ENCODE measurements around the gene LDLRAD2.

DNA sequence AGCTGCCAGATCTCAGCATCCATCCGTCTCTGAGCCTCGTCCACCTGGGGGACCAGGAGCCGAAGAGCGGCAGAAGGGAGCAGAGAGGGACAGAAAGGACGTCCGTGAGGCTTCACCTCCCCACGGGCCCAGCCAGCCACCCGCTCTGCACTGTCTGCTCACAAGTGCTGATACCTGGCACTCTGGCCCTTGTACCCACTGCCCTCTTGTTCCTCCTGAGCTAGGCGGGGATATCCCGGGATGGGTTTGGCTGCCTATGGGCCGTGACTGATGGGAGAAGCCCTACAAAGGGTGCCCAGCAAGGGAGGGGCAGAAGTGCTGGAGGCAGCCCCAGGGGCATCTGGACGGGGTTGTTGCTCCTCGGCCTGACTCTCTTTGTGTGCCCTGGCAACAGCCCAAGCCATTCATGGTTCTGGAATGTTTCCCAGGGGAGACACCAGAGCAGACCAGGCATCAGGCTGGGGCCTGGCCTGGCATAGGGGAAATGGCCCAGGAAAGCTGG lies 57.6 kb downstream of the LDLRAD2 start:
- TF ChIP-seq, protein P1, sequence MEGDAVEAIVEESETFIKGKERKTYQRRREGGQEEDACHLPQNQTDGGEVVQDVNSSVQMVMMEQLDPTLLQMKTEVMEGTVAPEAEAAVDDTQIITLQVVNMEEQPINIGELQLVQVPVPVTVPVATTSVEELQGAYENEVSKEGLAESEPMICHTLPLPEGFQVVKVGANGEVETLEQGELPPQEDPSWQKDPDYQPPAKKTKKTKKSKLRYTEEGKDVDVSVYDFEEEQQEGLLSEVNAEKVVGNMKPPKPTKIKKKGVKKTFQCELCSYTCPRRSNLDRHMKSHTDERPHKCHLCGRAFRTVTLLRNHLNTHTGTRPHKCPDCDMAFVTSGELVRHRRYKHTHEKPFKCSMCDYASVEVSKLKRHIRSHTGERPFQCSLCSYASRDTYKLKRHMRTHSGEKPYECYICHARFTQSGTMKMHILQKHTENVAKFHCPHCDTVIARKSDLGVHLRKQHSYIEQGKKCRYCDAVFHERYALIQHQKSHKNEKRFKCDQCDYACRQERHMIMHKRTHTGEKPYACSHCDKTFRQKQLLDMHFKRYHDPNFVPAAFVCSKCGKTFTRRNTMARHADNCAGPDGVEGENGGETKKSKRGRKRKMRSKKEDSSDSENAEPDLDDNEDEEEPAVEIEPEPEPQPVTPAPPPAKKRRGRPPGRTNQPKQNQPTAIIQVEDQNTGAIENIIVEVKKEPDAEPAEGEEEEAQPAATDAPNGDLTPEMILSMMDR (IDR thresholded peaks at IDR 0.05 in 4 of 5, conservative IDR thresholded peaks at IDR 0.05 in 1 of 5) = no peak
- TF ChIP-seq POLR2A (IDR thresholded peaks at IDR 0.05) = no peak

Data from gastrocnemius medialis (tissue), 4 donors.